ENCODE measurements around the gene KCNMA1.

DNA sequence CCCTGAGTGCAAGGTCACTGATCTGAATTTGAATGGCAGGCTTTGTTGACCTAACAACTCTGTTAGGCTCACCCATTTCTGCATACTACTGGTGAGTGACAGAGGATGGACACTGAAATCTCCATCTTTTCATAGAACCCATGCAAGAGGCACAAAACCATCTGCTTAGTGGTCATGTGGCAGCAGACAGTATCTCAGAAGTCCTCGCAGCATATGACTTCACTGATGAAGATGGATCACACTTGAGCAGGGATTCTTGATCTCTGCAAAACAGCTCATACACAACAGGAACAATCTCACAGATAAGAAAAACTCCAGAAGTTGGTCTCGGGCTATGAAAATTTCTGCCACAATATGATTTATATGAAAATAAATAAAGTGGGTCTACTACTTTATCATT lies 487.9 kb downstream of the KCNMA1 start:
- TF ChIP-seq POLR2A (IDR thresholded peaks at IDR 0.05; ENCODE audit: low read depth, low read length) (no peak), EP300 (IDR thresholded peaks at IDR 0.05; ENCODE audit: borderline replicate concordance in 1 of 2, control insufficient read depth in 1 of 2, low read depth in 2 of 2, low read length in 2 of 2) (no peak), GABPA (IDR thresholded peaks at IDR 0.05; ENCODE audit: low read depth) (no peak), CTCF (IDR thresholded peaks at IDR 0.05 in 2 of 3, conservative IDR thresholded peaks at IDR 0.05 in 1 of 3; ENCODE audit: control insufficient read depth in 2 of 3, extremely low read depth in 1 of 3, insufficient read depth in 1 of 3, low read depth in 3 of 3, low read length in 3 of 3) (no peak), SUZ12 (IDR thresholded peaks at IDR 0.05; ENCODE audit: unreplicated experiment) (no peak), EZH2 (IDR thresholded peaks at IDR 0.05; ENCODE audit: borderline replicate concordance, control insufficient read depth, low read depth, low read length) (no peak)
